ENCODE results near the gene STPG2.

Gene STPG2

DNA sequence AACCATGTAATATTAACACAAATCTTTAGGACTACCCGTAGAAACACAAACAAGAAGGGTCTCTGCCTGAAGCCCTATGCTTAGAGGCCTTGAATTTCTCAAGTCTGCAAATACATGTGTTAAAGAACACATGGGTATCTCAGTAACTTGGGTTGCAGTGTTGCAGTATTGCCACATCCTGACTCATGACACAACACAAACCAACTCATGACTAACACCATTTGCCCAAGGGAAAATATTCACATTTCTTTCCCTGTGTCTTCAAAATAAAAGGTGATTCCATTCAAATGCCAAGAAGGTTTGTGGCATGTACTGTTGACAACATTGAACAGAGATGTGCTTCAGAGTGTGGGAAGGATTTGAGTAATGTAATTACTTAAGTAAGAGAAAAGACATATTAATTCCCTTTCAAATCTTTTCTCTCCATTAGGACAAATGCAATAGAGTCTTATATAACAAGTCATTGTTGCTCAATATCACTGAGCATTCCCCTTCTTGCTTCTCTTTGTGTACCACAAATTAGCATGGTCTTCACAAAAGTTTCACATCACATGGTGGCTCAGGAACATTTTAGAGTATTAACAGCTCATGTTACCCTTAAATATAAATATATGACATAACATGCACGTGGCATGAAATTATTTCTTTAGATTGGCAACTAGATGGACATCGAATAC, 487.1 kb downstream of the STPG2 start:
- H3K36me3 ChIP-seq (replicated peaks; ENCODE audit: low read depth, low read length), result no peaks in the 10 kb centered on the region
- H2AFZ ChIP-seq (ENCODE audit: low read depth, low read length), result no peak overlapping the region
- H4K20me1 ChIP-seq (ENCODE audit: insufficient read depth, low read length), result no peaks in the 10 kb centered on the region
- H3K9me3 ChIP-seq (ENCODE audit: insufficient read depth, low read length), result no peaks in the 10 kb centered on the region
- H3K4me2 ChIP-seq (ENCODE audit: low read length), result no peak overlapping the region
- H3K9ac ChIP-seq (ENCODE audit: low read length), result no peak overlapping the region
- no peaks in the 10 kb centered on the region for H3K79me2 ChIP-seq (ENCODE audit: low read length)
- TF ChIP-seq EZH2phosphoT487 (IDR thresholded peaks at IDR 0.05; ENCODE audit: low read depth), result no peak
- TF ChIP-seq, protein P1, sequence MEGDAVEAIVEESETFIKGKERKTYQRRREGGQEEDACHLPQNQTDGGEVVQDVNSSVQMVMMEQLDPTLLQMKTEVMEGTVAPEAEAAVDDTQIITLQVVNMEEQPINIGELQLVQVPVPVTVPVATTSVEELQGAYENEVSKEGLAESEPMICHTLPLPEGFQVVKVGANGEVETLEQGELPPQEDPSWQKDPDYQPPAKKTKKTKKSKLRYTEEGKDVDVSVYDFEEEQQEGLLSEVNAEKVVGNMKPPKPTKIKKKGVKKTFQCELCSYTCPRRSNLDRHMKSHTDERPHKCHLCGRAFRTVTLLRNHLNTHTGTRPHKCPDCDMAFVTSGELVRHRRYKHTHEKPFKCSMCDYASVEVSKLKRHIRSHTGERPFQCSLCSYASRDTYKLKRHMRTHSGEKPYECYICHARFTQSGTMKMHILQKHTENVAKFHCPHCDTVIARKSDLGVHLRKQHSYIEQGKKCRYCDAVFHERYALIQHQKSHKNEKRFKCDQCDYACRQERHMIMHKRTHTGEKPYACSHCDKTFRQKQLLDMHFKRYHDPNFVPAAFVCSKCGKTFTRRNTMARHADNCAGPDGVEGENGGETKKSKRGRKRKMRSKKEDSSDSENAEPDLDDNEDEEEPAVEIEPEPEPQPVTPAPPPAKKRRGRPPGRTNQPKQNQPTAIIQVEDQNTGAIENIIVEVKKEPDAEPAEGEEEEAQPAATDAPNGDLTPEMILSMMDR (IDR thresholded peaks at IDR 0.05; ENCODE audit: low read depth, low read length), result no peak
- no peak overlapping the region for H3K27ac ChIP-seq (ENCODE audit: low read length)
- no peaks in the 10 kb centered on the region for H3K4me1 ChIP-seq (ENCODE audit: low read length)
- H3K4me3 ChIP-seq (ENCODE audit: low read length), result no peak overlapping the region
- H3K27me3 ChIP-seq (ENCODE audit: low read depth, low read length), result no peaks in the 10 kb centered on the region

DNA sequence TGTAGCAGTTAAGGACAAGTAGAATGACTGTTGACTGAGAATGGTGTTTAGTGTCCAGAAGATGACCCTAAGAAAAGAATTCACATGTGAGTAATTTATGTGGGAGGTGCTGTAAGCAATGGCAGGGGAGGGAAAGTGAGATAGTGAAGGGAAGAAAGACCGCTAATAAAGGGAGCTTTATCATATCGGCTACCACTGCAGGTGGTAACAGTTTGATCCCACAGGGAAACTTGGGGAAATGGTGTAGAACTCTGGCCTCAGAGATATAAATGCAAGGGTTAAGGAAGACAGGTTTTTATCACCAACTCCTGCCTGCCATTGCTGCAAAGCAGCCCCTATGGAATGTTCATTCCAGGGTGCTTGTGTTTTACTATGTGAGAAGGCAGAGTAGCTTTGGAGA, 489.6 kb downstream of the STPG2 start:
- no peak overlapping the region for H3K4me3 ChIP-seq (ENCODE audit: low read length)
- no peak overlapping the region for H2AFZ ChIP-seq (ENCODE audit: low read depth, low read length)
- no peak overlapping the region for H3K9ac ChIP-seq (ENCODE audit: low read length)
- H3K9me3 ChIP-seq (ENCODE audit: insufficient read depth, low read length), result no peaks in the 10 kb centered on the region
- H3K27me3 ChIP-seq (ENCODE audit: low read depth, low read length), result no peaks in the 10 kb centered on the region
- no peak overlapping the region for H3K27ac ChIP-seq (ENCODE audit: low read length)
- H3K36me3 ChIP-seq (replicated peaks; ENCODE audit: low read depth, low read length), result no peaks in the 10 kb centered on the region
- H3K4me1 ChIP-seq (ENCODE audit: low read length), result no peaks in the 10 kb centered on the region
- no peak overlapping the region for H3K4me2 ChIP-seq (ENCODE audit: low read length)
- no peaks in the 10 kb centered on the region for H4K20me1 ChIP-seq (ENCODE audit: insufficient read depth, low read length)
- TF ChIP-seq, protein P1 (IDR thresholded peaks at IDR 0.05; ENCODE audit: low read depth, low read length), result no peak
- no peak for TF ChIP-seq EZH2phosphoT487 (IDR thresholded peaks at IDR 0.05; ENCODE audit: low read depth)
- no peaks in the 10 kb centered on the region for H3K79me2 ChIP-seq (ENCODE audit: low read length)

DNA sequence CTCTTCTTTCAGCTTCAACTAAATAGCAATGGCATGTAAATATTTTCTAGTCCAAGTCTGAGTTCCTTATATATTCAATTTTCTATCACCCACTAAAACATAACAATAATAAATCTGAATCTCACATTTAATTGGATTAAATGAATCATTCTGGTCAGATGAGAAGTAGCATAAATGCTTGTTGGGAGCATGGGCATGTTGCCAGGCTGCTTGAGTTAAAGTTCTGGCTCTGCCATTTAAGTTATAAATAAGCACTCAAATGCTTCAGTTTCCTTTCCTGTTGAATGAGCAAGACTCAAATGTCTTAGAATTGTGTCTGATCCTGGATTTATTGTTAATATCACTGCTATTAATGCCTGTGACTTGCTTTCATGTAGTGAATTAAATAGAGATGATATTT, 496.3 kb downstream of the STPG2 start:
- peaks cover 9% of the 10 kb centered on the region for H3K4me1 ChIP-seq (ENCODE audit: low read length)
- H4K20me1 ChIP-seq (ENCODE audit: insufficient read depth, low read length), result no peaks in the 10 kb centered on the region
- H3K9ac ChIP-seq (ENCODE audit: low read length), result no peak overlapping the region
- no peak overlapping the region for H2AFZ ChIP-seq (ENCODE audit: low read depth, low read length)
- H3K4me2 ChIP-seq (ENCODE audit: low read length), result no peak overlapping the region
- no peaks in the 10 kb centered on the region for H3K79me2 ChIP-seq (ENCODE audit: low read length)
- TF ChIP-seq EZH2phosphoT487 (IDR thresholded peaks at IDR 0.05; ENCODE audit: low read depth), result no peak
- TF ChIP-seq, protein P1 (IDR thresholded peaks at IDR 0.05; ENCODE audit: low read depth, low read length), result no peak
- H3K9me3 ChIP-seq (ENCODE audit: insufficient read depth, low read length), result no peaks in the 10 kb centered on the region
- H3K4me3 ChIP-seq (ENCODE audit: low read length), result no peak overlapping the region
- no peaks in the 10 kb centered on the region for H3K27me3 ChIP-seq (ENCODE audit: low read depth, low read length)
- H3K27ac ChIP-seq (ENCODE audit: low read length), result no peak overlapping the region
- no peaks in the 10 kb centered on the region for H3K36me3 ChIP-seq (replicated peaks; ENCODE audit: low read depth, low read length)

DNA sequence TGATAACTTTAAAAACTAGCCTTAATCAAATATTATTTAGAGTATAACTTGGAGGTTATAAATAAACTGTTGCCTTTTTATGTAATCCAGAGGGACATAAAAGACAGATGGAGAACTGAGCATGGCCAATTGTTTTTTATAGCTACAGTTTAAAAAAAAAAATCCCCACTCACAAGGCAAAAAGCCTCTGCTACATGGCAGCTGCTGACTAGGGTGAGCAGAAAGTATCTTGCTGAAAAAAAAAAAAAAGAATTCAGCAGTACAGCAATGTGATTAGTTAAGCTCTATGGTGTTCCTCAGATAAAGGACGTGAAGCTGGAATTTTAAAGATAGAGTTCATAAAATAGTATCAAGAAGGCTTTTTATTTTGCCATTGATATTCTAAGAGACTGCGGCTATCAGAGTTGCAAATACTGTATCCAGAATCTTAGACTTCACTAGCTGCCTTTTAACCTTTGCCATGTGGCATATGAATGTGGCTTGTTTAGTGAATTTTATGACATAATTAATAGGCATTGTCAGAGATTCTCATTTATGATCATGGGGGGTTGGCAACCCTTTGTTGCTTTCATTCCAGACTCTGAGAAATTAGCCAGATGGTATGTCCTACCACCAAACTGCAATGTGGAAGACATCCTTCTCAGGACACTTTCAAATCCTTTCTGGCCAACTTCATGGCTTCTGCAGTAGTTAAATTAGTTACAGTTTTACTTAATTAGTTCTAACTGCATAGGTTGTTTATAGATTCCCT, 498.0 kb downstream of the STPG2 start:
- H2AFZ ChIP-seq (ENCODE audit: low read depth, low read length), result no peak overlapping the region
- no peak overlapping the region for H3K9ac ChIP-seq (ENCODE audit: low read length)
- H4K20me1 ChIP-seq (ENCODE audit: insufficient read depth, low read length), result no peaks in the 10 kb centered on the region
- no peaks in the 10 kb centered on the region for H3K9me3 ChIP-seq (ENCODE audit: insufficient read depth, low read length)
- H3K27me3 ChIP-seq (ENCODE audit: low read depth, low read length), result no peaks in the 10 kb centered on the region
- H3K27ac ChIP-seq (ENCODE audit: low read length), result no peak overlapping the region
- H3K4me2 ChIP-seq (ENCODE audit: low read length), result no peak overlapping the region
- TF ChIP-seq EZH2phosphoT487 (IDR thresholded peaks at IDR 0.05; ENCODE audit: low read depth), result no peak
- TF ChIP-seq, protein P1 (IDR thresholded peaks at IDR 0.05; ENCODE audit: low read depth, low read length), result no peak
- H3K4me1 ChIP-seq (ENCODE audit: low read length), result peaks cover 9% of the 10 kb centered on the region
- H3K36me3 ChIP-seq (replicated peaks; ENCODE audit: low read depth, low read length), result no peaks in the 10 kb centered on the region
- no peak overlapping the region for H3K4me3 ChIP-seq (ENCODE audit: low read length)
- no peaks in the 10 kb centered on the region for H3K79me2 ChIP-seq (ENCODE audit: low read length)

Data from OCI-LY3 (cell line).